Lung microvascular endothelial cell (primary cell): ENCODE measurements around the gene NOP9. TPM values are rescaled to one million over a fixed set of nuclear protein-coding genes. Genes with fewer than 3 reads are reported as not detected.
A peak's percentile ranks its signal among the peaks of the same experiment; 100 is the strongest.

Source experiments
- DNase-seq, 2 donors: peaks; one replicate each; pipeline versions ENCODE4 v3.0.0 to v3.0.0-alpha.2; 2010; ENCODE audit warnings: low read depth in 2 of 2
- total RNA-seq: library from RNA; depleted of rRNA; stranded (reverse); fragments of >200 nt; gene quantifications from 2 replicates; pipeline ENCODE4 v1.2.1, GENCODE V29; 2014

The NOP9 gene
- total RNA-seq, 1 donor from 2014 or later = 20.4 TPM

DNA sequence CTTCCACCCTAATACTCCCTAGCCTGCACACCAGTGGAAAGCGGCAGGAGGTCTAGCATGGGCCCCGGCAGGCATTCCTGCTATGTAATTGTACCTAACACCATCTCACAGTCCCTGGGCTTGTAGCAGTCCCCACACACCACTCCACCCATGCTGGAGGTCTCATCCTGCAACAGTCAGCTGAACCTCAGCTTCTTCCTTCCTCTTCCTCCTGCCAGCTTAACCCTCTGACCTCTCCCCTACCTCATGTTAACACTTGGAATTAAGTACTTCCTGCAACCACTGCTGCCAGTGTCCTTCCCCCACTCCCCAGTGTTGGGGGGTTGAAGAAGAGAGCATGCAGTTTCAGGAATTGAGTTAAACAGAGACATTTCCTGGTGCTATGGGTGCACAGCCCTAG, 27.7 kb downstream of the NOP9 start:
- no peak for DNase-seq

DNA sequence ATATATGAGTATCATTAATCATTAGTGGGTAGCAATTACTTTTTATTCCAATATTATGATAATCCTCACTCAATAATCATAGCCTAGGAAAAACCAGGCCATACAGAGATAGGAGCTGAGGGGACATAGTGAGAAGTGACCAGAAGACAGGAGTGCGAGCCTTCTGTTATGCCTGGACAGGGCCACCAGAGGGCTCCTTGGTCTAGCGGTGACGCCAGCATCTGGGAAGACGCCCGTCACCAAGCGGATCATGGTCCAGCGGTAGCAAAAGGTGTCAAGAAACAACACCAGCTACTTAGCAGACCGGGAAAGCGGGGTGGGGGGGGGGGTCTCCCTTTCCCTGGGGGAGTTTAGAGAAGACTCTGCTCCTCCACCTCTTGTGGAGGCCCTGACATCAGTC, 28.3 kb downstream of the NOP9 start:
- peak in 1 of 2 donors; percentile 40 for DNase-seq

DNA sequence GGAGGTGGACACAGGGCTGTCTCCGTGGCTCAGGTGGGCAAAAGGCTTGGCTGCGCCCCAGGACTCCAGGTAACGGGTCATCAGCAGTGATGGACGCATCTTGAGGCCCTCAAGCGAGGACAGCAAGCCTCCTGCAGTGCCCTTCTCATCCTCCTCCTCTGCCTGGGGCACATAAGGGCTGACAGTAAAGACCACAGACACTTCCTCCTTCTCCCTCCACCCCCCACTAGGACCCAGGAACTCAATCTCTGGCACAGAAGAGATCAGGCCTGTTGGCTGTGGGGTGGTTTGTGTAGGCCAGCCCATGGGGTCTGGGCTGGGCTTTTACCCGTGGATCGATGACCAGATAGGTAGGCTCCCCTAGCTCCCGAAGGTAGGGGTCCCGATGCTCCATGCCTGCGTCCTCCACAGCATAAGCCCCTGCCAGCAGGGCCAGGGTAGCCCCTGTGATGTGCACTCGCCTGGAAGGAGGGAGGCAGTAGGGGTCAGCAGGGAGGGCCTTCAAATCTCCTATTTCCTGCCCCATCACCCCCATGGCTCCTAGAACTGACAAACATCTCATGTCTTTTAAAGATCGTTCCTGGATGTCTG, 29.5 kb downstream of the NOP9 start:
- no peak for DNase-seq

DNA sequence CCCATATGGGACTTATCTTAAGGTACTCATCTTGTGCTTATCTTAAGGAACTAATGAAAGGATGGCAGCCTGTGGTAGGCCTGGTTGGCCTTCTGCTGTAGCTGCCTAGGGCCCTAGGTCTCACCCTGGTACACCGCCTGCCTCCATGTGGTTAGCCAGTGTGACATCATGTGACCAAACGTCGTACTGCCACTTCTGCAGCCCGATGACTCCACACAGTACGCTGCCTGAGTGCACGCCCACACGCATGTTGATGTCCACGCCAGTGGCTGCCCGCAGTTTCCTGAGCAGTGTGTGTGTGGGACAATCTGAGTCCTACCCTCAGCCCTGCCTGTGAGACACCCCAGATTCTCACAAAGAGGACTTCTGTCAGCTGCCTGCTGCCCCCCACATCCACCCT, 30.1 kb downstream of the NOP9 start:
- DNase-seq = no peak

DNA sequence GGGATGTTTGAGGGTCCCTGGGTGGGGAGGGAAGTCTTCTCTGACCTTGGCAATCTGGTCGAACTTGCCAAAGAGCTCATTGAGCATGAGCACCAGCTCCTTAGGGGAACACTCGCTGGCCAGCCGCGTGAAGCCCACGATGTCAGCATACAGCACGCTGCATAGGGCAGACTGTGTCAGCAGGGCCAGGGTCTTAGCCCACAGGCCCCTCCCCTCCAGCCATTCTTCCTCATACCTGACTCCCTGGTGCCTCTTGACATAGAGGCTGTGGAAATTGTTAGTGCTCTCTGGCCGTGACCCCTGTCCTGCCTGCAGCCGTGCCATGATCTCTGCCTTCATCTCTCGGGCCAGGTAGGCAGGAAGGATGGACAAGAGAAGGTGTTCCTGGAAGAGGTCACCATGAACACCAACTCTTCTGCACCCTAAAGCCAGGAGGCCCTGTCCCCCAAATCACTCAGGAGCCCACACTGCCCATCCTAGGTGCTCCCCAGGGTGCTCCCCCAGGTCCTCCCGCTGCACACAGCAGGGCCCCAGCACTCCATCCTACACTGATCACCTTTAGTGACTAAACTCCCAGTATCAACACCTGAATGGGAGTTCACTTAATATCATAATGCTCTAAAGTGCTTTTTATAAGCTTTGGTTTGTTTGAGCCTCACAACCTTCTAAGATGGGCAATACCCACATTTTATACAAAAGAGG, 31.5 kb downstream of the NOP9 start:
- DNase-seq = no peak

DNA sequence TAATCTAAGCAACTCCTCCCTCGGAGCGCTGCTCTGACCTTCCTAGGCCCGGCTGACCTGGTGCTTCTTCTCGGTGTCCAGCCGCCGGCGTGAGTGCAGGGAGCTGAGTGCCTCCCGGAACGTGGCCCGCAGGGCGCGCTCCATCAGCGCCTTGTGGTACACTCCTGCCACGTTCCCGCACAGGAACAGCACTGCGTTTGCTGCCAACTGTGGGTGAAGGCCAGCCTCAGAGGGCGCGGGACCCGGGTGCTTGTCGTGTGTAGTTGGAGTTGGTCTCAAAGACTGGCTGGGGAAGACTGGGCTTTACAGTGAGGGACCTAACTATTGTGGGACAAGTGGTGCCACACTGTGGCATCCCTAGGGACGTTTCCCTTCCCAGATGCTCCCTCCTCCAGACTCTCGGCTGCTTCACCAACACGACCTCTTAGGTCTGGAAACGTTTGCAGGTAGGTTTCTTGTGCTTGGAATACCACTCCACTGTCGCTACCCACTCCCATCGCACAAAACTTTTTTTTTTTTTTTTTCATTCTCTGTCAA, 32.1 kb downstream of the NOP9 start:
- DNase-seq = no peak

DNA sequence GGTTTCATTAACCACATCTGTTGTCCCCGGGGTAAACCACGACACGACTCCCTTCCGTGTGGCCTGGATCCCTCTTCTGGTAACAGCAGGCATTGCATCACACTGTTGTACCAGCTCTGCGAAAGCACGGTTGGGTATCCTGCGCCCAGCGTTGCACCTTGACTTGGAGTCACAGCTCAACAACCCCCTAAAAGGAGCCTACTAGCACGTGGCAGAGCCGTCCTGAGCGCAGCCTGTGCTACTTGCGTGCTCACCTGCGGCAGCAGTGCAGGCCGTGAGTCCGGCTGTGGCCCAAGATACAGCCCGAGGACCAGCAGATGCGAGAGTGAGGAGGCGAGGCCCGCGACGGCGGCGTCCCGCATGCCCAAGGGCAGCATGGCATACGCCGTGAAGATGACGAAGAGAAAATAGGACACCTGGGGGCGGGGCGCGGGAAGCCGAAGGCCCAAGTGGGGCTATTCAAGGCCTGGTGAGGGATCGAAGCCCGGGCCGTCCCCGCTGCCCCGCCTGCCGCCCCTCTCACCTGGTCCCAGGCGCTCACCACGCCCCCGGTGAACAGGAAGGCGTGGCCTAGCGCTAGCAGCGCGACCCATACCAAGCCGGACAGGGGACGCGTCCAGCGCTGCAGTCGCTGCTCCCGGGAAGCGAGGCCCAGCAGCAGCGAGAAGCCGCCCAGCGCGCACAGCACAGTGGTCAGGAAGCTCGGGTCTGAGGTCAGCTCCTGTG, 32.8 kb downstream of the NOP9 start:
- DNase-seq = peak; percentile 56 to 75

DNA sequence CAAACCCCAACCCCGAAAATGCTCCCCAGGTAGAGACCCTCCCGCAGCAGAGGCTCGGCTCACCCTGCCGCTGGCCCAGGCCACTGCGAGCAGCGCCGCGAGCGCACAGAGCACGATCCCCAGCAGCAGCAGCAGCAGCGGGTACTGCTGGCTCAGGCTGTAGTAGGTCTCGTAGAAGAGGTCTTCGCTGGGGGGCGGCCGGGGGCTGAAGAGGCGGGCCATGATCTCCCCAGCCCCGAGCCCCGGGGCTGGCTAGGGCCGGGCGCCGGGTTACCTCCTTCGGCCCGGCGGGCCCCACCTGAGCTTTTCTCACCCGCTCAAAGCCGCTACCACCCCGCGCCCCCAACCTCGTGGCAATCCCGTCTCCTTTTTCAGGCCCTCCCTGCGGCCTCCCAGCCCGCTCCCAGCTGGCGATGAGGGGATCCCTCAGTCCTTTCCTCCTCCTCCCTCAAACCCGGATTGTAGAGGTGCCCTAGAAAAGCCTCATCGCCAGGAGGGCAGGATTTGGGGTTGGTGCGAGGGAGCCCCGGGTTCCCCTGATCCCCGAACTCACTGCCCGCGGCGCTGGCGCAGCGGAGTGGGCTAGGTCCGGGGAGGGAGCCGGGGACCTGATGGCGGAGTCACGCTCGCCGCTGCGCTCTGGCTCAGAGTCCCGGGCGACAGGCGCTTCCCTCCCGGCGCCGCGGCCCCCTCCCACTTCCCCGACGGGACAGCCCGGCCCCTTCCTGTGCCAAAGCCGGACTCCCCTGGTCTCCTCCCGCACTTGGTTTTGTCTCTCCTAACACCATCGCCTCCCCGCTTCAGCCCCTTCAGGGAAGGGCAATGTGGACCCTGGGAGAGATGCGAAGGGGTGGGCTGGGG, 35.0 kb downstream of the NOP9 start, which contains the start of gene ADCY4:
Gene ADCY4, minus strand, starts transcription at position 641 of the 861 bp plus-strand sequence. Its CDS starts 419 bp downstream, at position 222.
- DNase-seq = peak; percentile 41 to 79

DNA sequence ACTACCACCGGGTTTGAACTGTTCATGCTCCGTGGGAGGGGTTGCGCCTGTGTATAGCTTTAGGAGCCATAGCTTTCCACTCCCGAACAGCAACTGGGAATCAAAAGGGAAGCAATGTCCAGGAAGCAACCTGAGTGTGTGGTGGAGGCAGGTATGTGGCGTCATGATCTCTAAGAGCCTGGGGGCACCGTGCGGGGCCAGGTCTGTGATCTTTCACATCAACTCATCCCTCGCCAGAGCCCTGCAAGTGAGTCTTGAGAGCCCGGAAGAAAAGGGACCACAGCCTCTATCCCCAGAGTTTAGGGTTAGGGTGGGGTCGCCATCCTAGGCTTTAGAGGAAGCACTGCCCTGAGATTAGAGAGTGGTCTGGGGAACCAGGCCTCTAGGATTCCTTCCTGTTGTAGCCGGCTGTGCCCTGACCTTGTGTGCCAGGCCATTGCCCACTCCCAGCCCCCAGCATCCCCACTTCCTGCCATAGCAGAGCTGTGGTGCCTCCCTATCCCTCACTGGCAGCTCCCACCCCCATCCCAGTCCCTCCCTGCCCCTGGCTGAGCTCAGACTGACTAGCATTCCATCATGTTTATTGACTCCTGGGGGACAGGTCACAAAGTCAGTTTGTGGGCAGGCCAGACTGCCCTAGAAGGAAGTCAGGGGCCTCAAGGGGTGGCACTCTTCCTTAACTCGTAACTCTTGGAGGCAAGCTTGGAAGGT, 36.0 kb downstream of the NOP9 start:
- peak in 1 of 2 donors; percentile 60 for DNase-seq

DNA sequence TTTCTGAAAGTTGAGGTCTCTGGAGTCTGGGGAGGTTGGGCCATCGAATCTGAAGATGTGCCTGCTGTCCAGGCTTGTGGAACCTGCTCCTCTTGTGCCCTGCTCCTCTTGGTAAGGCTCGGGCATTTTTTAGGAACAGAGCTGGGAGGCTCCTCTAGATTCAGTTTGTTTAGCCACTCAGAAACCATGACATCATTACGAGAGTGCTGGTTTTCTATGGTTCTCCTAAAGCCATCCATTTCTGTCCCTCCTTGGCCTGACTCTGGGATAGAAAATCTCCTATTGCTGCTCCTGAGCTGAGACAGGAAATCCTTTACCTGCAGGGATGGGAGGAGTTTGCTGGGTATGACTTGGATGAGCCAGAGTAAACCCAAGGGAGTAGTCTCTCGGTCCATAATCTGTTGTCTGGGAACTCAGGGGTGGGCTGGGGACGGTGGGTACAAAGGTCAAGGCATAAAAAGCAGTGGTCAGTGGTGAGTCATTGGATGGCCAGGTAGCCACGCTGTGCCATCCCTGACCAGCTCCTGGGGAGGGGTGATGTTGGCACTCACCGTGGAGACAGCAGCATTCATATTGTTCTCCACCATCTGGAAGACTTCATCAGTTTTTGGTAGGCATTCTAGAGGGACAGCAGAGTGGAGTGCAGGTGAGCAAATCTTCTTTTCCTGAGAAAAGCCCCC, 37.6 kb downstream of the NOP9 start:
- DNase-seq = no peak

DNA sequence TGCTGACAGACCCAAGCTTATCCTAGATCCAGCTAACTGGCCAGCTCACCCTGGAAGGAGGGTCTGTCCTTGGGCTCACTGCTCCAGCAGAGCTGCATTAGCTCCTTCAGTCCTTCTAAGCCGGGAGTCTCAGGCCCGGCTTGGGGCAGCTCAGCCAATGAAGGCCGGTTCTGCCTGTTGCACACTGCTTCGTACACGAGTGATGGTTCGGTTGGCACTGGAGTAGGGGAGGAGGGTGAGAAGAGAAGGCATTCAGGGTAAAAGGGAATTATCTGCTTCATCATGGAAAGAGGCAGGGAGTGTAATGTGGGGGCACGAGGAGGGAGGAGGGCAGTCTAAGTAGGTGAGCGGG, 38.1 kb downstream of the NOP9 start:
- DNase-seq = no peak

DNA sequence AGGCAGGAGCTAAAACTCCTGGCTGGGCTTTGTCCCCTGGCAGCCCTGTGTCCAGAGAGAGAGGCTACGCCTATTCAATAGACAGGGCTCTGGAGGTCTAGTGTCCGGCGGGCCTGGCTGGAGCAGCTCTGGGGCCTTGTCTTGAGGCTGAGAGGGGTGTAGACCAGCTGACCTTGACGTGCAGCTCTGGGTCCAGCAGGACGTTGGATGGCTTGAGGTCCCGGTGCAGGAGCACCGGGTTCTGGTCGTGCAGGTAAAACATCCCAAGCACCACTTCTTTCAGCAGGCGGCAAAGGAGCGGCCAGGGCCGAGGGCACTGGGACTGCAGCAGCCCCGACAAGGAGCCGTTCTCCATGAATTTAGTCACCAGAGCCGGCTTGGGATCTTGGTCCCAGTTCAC, 39.2 kb downstream of the NOP9 start:
- no peak for DNase-seq

DNA sequence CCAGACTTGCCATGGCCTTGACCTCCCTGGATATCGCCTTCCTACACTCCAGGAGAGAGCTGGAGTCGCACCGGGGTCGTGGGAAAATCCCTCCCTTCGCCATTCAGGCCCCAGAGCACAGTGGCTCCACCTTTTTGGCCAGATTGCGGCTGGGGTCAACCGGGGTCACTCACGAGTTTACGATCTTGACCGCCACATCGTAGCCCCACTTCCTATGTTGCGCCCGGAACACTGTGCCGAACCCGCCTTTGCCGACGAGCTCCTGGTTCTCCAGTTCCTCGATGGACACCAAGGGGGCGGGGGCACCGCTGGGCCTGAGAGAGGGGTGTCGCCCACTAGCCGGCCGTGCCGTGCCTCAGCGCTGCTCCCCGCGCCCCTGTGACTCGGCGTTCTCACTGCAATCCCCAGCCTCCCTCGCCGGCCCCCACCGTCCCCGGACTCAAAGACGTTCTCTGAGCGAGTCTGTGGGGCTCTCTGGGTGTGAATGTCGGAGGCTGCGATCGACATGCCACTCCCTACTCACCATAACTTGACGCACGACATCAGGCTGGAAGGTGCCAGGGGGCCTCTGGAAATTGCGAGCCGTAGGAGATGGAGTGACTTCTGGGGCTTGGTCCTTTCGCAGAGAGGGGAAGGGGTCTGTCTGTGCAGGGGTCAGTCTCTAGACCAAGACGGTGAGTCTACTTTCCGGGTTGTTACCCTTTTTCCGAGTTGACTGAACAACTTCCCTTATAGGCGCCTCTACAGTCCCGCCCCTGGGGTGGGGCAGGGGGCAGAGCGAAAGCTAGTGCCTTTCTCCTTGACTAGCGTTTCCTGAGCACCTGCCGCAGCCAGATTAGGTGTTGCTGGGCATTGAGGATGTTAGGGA, 39.9 kb downstream of the NOP9 start, which contains the start of gene RIPK3:
Gene RIPK3, minus strand, starts transcription at position 708 of the 868 bp plus-strand sequence. Its CDS starts 165 bp downstream, at position 543.
- DNase-seq = no peak

DNA sequence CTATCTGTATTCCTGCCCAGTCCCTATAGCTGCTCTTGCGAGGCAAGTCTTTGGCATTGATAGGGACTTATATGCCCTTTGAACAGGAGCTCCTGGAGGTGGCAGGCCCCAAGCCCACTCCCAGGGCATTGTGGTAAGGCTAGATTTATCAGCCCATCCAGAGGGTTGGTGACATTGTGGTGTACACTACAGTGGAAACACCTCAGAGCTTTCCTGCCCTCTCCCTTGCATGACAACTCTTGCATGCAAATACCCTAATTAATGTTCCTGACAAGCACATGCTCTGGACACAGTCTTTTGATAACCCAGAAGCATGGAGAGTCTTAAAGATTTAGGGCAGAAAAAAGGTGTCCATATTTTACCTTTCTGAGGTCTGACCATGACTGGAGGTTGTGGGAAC, 41.0 kb downstream of the NOP9 start:
- no peak for DNase-seq

DNA sequence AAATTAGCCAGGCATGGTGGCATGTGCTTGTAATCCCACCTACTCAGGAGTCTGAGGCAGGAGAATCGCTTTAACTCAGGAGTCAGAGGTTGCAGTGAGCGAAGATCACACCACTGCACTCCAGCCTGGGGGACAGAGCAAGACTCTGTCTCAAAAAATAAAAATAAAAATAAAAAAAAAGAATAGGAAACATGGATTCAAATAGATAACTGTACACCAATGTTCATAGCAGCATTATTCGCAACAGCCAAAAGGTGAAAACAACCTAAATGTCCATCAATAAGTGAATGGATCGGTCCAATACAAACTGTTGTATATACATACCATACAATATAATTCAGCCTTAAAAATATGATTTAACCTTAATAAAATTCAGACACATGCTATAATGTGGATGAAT, 43.2 kb downstream of the NOP9 start:
- no peak for DNase-seq

DNA sequence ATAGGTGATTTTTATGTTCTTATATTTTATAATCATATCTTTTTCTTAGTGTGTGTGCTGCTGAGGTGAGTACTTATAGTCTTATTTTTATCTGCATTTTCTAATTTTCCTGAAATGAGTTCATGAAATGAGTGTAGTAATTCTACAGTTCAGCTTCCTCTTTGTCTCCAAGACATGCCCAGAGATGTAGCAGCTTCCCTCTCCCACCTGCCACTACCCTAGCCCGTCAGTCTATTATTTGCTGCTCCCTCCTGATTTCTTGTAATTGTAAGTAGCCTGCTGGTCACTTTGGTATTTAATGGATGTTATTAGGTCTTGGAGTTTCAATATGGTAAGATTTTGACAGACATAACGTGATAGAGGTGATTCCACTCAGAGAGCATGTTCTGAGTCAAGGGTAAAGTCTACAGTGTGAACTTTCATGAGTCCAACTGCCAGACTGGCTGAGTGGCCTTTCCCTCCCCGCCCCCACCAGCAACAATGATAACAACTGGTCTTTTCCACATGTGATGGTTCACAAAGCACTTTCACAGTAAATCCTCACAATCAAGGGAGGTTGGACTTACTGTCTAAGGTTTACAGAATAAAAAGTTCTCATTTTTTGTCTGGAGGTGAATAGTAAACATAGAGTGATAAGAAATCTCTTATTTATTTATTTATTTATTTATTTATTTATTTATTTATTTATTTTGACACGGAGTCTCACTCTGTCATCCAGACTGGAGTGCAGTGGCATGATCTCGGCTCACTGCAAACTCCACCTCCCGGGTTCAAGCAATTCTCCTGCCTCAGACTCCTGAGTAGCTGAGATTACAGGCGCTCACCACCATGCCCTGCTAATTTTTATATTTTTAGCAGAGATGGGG, 44.4 kb downstream of the NOP9 start:
- DNase-seq = no peak

DNA sequence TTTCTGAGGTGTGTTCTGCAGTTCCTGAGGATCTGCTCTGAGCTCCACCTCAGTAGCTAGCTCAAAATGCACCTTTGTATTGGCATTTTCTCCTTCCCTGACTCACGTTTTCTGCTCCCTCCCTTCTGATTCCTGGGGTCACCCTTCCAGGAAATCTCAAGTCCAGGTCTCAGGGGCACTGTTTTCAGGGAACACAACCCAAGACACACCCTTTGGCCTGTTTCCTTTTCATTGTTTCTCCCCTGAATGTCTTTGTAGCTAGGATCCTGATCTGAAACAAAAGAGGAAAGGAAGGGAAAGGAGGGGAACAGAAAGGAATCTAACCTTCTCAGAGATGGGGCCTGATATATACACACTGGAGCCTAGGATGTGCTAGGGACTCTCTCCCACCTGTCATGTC, 47.5 kb downstream of the NOP9 start:
- no peak for DNase-seq

DNA sequence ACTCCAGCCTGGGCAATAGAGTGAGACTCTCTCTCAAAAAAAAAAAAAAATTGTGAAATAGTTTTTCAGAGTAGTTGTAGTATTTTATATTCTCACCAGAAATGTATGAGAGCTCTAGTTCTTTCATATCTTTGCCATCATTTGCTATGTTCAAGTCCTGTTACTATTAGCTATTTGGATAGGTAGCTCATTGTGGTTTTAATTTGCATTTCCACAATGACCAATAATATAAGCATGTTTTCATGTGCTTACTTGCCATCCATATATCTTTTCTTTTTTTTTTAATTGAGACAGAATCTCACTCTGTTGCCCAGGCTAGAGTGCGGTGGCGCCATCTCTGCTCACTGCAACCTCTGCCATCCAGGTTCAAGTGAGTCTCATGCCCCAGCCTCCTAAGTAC, 48.5 kb downstream of the NOP9 start:
- DNase-seq = no peak
